Ishikawa (cell line): ENCODE results near the gene GPR25.

Source experiments
- CEBPB ChIP-seq: IDR thresholded peaks from 2 replicates; pipeline ENCODE4 v1.6.1; 2012
- CREB1 ChIP-seq: IDR thresholded peaks from 2 replicates; pipeline ENCODE4 v1.6.1; 2012; ENCODE audit warnings: low read depth
- EGR1 ChIP-seq: IDR thresholded peaks from 2 replicates; pipeline ENCODE4 v1.6.1; 2012
- EP300 ChIP-seq: IDR thresholded peaks from 2 replicates; pipeline ENCODE4 v1.6.1; 2012; ENCODE audit warnings: borderline replicate concordance
- FOXM1 ChIP-seq: IDR thresholded peaks from 2 replicates; pipeline ENCODE4 v1.6.1; 2012; ENCODE audit warnings: low read depth, borderline replicate concordance
- NFIC ChIP-seq: IDR thresholded peaks from 2 replicates; pipeline ENCODE4 v1.6.1; 2012
- RAD21 ChIP-seq: IDR thresholded peaks from 2 replicates; pipeline ENCODE4 v1.6.1; 2012; ENCODE audit warnings: low read depth
- TAF1 ChIP-seq: IDR thresholded peaks from 2 replicates; pipeline ENCODE4 v1.6.1; 2012; ENCODE audit warnings: low read depth, mild to moderate bottlenecking
- TCF12 ChIP-seq: IDR thresholded peaks from 2 replicates; pipeline ENCODE4 v1.6.1; 2012; ENCODE audit warnings: low read depth
- TEAD4 ChIP-seq: IDR thresholded peaks from 2 replicates; pipeline ENCODE4 v1.6.1; 2012
- YY1 ChIP-seq: IDR thresholded peaks from 2 replicates; pipeline ENCODE4 v1.6.1; 2012; ENCODE audit warnings: low read depth
- ZBTB7A ChIP-seq: IDR thresholded peaks from 2 replicates; pipeline ENCODE4 v1.6.1; 2012; ENCODE audit warnings: low read depth
- TF ChIP-seq, protein P1 (sequence below): IDR thresholded peaks from 2 replicates; pipeline ENCODE4 v1.6.1; 2012; ENCODE audit warnings: low read depth, mild to moderate bottlenecking
- TF ChIP-seq, protein P2 (sequence below): IDR thresholded peaks from 2 replicates; pipeline ENCODE4 v1.6.1; 2012
- TF ChIP-seq, protein P3 (sequence below): IDR thresholded peaks from 2 replicates; pipeline ENCODE4 v1.6.1; 2012

Gene GPR25

DNA sequence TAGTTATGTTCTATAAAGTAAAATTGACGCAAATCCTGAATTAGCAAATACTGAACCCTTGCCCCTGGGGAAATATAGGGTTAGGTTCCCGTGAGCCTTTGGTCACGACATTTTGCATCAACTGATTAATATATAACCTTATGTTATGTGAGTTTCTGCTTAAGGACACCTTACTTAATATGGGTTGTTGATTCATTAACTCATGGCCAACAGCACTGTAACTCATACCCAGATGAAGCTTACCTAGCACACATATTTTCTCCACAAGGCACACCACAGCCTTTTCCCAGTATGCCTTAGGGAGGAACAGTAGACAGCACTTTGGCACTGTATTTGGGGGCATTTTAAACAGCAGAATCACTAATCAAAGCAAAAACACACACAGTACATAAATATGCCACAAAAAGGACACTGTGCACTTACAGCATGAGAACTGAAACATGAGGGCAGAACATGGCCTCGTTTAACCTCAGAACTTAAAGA lies 37.0 kb downstream of the GPR25 start:
- TF ChIP-seq TEAD4 (no peak), TAF1 (no peak), NFIC (no peak), RAD21 (no peak), TCF12 (no peak), EGR1 (no peak), CREB1 (no peak), EP300 (no peak), FOXM1 (no peak)
- TF ChIP-seq, protein P1, sequence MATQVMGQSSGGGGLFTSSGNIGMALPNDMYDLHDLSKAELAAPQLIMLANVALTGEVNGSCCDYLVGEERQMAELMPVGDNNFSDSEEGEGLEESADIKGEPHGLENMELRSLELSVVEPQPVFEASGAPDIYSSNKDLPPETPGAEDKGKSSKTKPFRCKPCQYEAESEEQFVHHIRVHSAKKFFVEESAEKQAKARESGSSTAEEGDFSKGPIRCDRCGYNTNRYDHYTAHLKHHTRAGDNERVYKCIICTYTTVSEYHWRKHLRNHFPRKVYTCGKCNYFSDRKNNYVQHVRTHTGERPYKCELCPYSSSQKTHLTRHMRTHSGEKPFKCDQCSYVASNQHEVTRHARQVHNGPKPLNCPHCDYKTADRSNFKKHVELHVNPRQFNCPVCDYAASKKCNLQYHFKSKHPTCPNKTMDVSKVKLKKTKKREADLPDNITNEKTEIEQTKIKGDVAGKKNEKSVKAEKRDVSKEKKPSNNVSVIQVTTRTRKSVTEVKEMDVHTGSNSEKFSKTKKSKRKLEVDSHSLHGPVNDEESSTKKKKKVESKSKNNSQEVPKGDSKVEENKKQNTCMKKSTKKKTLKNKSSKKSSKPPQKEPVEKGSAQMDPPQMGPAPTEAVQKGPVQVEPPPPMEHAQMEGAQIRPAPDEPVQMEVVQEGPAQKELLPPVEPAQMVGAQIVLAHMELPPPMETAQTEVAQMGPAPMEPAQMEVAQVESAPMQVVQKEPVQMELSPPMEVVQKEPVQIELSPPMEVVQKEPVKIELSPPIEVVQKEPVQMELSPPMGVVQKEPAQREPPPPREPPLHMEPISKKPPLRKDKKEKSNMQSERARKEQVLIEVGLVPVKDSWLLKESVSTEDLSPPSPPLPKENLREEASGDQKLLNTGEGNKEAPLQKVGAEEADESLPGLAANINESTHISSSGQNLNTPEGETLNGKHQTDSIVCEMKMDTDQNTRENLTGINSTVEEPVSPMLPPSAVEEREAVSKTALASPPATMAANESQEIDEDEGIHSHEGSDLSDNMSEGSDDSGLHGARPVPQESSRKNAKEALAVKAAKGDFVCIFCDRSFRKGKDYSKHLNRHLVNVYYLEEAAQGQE: no peak

DNA sequence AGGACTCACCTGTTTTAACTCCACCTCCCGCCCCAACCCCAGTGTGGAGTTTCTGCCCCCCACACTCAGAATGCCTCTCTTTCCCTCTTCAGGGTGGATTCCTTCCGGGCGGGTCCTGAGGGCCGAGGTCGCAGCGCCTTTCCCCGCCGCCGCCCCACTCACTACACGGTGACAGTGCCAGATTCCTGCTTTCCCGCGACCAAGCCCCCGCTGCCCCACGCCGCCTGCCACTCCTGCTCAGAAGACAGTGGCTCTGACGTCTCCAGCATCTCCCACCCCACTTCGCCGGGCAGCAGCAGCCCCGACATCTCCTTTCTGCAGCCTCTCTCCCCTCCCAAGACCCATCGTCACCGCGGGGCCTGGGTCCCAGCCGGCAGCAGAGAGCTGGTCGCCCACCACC lies 38.6 kb downstream of the GPR25 start:
- TF ChIP-seq, protein P2, sequence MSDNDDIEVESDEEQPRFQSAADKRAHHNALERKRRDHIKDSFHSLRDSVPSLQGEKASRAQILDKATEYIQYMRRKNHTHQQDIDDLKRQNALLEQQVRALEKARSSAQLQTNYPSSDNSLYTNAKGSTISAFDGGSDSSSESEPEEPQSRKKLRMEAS: no peak
- TF ChIP-seq YY1 (no peak), TCF12 (no peak), CEBPB (no peak), NFIC (no peak), TEAD4 (no peak), FOXM1 (no peak), EP300 (no peak), RAD21 (no peak), TAF1 (no peak)

DNA sequence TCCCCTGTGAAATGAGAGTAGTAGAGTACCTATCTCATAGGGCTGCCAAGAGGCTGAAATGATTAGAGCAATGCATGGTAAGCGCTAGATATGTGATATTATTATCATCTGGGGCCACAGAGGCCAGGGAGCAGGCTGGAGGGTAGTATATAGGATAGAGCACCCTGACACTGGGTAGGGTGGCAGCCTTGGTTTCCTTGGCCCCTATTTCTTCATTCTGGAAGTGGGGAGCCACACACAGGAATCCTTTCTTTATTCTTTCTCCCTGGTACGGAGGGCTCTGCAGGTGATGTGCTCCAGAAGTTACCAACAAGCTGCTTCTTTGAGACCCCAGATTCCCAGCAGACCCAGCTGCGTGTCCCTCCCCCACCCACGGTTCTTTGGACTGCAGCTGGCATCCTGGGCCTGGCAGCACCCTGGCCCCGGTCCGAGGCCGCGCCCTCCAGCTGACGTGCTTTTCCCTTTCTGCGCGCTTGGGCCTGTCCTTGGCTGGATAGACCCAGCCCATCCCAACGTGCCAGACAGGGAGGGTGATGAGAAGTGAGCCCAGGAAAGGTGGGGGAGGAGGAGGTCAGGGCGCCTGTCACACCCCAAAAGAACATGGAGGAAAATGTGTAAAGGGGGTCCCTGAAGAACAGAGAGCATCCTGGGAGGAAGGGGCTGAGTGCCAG lies 40.1 kb downstream of the GPR25 start:
- TF ChIP-seq YY1 (no peak), FOXM1 (no peak), CREB1 (no peak), RAD21 (no peak), TAF1 (no peak), ZBTB7A (no peak), EP300 (no peak)
- TF ChIP-seq, protein P3, sequence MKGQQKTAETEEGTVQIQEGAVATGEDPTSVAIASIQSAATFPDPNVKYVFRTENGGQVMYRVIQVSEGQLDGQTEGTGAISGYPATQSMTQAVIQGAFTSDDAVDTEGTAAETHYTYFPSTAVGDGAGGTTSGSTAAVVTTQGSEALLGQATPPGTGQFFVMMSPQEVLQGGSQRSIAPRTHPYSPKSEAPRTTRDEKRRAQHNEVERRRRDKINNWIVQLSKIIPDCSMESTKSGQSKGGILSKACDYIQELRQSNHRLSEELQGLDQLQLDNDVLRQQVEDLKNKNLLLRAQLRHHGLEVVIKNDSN: no peak

DNA sequence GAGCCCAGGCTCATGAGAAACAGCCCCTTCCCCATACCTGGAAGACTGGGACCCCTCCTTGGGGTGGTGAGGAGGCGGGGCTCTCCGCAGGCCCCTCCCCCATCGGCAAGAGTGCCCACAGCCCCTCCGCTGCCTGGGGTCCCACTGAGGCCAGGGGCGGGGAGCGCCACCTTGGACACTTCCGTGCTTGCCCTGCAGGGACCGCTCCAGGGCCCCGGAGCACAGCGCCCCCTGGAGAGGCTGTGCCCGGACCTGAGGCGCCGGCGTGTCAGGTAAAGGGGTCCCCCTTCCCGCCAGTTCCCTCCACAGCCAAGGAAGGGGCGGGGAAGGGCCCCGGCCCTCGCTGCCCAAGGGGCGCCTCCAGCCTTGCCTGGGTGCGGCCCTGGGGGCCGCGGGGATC lies 43.4 kb downstream of the GPR25 start:
- TF ChIP-seq YY1 (no peak), RAD21 (no peak), TCF12 (no peak), CEBPB (no peak), TAF1 (no peak), EGR1 (no peak), NFIC (no peak), ZBTB7A (no peak), CREB1 (no peak), TEAD4 (no peak), EP300 (no peak), FOXM1 (no peak)
- TF ChIP-seq, protein P3: no peak
- TF ChIP-seq, protein P2: no peak
- TF ChIP-seq, protein P1: no peak

DNA sequence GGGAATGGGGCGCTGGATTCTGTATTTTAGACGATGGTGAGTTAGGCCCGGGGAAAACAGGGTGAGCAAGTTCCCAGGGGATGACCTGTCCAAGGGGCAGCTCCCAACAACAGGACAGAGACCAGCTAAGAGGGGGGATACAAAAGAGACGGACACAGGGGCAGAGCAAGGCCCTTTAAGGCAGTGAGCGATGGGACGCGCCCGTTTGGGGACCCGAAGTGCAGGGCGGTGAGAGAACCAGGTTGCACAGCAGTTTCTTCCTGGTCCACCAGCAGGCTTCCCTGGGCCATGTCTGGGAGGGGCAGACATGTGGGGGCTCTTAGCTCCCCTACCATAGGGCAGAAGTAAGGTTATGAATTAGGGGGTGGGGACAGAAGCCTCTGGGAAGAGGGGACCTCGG lies 43.9 kb downstream of the GPR25 start:
- TF ChIP-seq TCF12: no peak
- no peak for TF ChIP-seq TEAD4
- no peak for TF ChIP-seq YY1
- TF ChIP-seq RAD21: no peak

DNA sequence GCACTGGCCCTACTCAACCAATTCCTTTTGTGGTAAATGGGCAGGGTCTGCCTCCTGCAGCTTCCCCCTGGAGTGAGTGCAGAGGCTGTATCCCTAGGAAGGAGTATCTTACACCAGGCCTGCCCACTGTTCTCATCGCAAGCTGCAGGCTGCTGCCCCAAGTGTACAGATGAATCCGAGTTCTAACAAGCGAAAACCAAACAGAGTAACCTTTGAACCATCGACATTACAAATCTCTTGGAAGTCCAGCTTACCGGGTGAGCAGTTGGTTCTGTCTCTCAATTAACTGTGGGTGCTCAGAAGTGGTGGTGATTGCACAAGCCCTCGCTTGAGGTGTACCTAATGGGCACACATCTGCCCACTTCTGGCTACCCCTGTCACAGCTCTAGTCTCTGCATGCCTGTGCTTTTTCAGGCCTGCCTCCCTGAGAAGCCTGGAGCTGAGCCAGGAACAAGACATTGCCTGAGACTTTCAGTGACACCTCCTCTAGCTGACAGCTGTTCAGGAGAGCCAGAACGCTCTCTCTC lies 44.6 kb downstream of the GPR25 start:
- no peak for TF ChIP-seq NFIC
- no peak for TF ChIP-seq CEBPB
- TF ChIP-seq, protein P3: no peak
- TF ChIP-seq YY1: no peak
- TF ChIP-seq CREB1: no peak
- no peak for TF ChIP-seq TAF1
- TF ChIP-seq, protein P2: no peak
- no peak for TF ChIP-seq EGR1
- TF ChIP-seq ZBTB7A: no peak
- TF ChIP-seq TCF12: no peak
- TF ChIP-seq FOXM1: no peak
- TF ChIP-seq EP300: no peak
- TF ChIP-seq TEAD4: no peak
- TF ChIP-seq, protein P1: no peak
